Upper lobe of right lung (tissue), 1 donor: ENCODE measurements around the gene RSBN1. TPM values are rescaled to one million over a fixed set of nuclear protein-coding genes. Genes with fewer than 3 reads are reported as not detected.
"Not testable (repeated sequence)": the region's sequence is repeated elsewhere in the genome, so short reads cannot be mapped to it uniquely, and the experiment has no call there.

Experiments used
- ATAC-seq: fragments of 200-7000 bp; cut with Tn5 transposase; one replicate; pipeline ENCODE4 v1.9.1; 2020; ENCODE audit warnings: mild to moderate bottlenecking, moderate library complexity
- DNase-seq: peaks from one replicate; pipeline ENCODE4 v3.0.0-alpha.2; 2020
- H3K27ac ChIP-seq: fragments of 200-600 bp; one replicate; pipeline ENCODE4 v1.8.0; 2022
- H3K27me3 ChIP-seq: fragments of 200-600 bp; one replicate; pipeline ENCODE4 v1.8.0; 2022; ENCODE audit warnings: mild to moderate bottlenecking
- H3K36me3 ChIP-seq: fragments of 200-600 bp; one replicate; pipeline ENCODE4 v1.8.0; 2022
- H3K4me1 ChIP-seq: fragments of 200-600 bp; one replicate; pipeline ENCODE4 v1.8.0; 2022
- H3K4me3 ChIP-seq: fragments of 200-600 bp; one replicate; pipeline ENCODE4 v1.8.0; 2022; ENCODE audit warnings: mild to moderate bottlenecking
- H3K9me3 ChIP-seq: fragments of 200-600 bp; one replicate; pipeline ENCODE4 v1.8.0; 2022
- intact Hi-C: fragments of 100-400 bp; cut with DNase I; formaldehyde crosslinking; loops from one replicate; pipeline ENCODE4 v1.11.0; 2022
- total RNA-seq: library from RNA; stranded (reverse); fragmentation: NEBNext Ultra II Directional; extraction: Animal tissue kit (Norgen Biotek cat#: 25700); gene quantifications from one replicate; pipeline ENCODE4 v1.2.1, GENCODE V29; 2021
- TF ChIP-seq, protein P1 (sequence below): fragments of 200-600 bp; IDR thresholded peaks from one replicate; pipeline ENCODE4 v1.8.0; 2022; ENCODE audit warnings: antibody characterized with exemption
- donor health status: DM: no; HTN: yes; CAD: no; lungs with severe emphysema.

RSBN1 gene
- total RNA-seq, 1 donor from 2014 or later, result 23.2 TPM

DNA sequence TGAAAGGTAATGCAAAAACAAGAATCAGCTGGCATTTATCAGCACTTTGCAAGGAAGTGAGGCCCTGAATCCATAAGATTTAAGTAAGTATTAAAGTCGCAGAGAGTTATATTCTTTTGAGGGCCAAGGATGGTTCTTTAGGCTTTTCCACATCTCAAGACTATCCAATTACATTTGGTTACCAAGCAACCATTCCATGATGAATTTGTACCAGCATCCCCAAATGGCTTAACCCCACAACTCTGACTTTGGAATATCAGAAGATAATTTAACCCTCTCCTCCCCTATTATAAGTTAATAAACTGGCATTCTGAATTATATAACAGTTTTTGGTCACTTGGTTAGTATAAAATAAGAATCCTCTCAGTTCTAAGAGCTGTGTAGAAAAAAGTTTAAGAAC is 55.8 kb downstream of the RSBN1 start:
- Histone ChIP-seq H3K27ac (no peak overlapping the region), H3K36me3 (peaks cover 10% of the 10 kb centered on the region), H3K4me1 (no peaks in the 10 kb centered on the region), H3K27me3 (no peaks in the 10 kb centered on the region), H3K4me3 (no peak overlapping the region), H3K9me3 (no peaks in the 10 kb centered on the region)
- TF ChIP-seq, protein P1, sequence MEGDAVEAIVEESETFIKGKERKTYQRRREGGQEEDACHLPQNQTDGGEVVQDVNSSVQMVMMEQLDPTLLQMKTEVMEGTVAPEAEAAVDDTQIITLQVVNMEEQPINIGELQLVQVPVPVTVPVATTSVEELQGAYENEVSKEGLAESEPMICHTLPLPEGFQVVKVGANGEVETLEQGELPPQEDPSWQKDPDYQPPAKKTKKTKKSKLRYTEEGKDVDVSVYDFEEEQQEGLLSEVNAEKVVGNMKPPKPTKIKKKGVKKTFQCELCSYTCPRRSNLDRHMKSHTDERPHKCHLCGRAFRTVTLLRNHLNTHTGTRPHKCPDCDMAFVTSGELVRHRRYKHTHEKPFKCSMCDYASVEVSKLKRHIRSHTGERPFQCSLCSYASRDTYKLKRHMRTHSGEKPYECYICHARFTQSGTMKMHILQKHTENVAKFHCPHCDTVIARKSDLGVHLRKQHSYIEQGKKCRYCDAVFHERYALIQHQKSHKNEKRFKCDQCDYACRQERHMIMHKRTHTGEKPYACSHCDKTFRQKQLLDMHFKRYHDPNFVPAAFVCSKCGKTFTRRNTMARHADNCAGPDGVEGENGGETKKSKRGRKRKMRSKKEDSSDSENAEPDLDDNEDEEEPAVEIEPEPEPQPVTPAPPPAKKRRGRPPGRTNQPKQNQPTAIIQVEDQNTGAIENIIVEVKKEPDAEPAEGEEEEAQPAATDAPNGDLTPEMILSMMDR, result no peak
- intact Hi-C loops, result no loop called here
- DNase-seq (no peak), ATAC-seq (no peak)

DNA sequence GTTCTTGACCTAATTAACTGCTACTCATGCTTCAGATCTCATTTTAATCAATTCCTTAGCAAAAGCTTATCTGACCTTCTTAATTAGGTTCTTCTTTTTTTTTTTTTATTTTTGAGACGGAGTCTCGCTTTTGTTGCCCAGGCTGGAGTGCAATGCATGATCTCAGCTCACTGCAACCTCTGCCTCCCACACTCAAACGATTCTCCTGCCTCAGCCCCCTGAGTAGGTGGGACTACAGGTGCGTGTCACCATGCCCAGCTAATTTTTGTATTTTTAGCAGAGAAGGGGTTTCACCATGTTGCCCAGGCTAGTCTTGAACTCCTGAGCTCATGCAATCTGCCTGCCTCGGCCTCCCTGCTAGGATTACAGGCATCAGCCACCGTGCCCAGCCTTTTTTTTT is 58.9 kb downstream of the RSBN1 start:
- intact Hi-C loops, H3K27ac ChIP-seq, H3K4me3 ChIP-seq, H3K27me3 ChIP-seq, H3K9me3 ChIP-seq, ATAC-seq, DNase-seq, H3K4me1 ChIP-seq: not testable (repeated sequence)
- peaks cover 16% of the 10 kb centered on the region for H3K36me3 ChIP-seq

DNA sequence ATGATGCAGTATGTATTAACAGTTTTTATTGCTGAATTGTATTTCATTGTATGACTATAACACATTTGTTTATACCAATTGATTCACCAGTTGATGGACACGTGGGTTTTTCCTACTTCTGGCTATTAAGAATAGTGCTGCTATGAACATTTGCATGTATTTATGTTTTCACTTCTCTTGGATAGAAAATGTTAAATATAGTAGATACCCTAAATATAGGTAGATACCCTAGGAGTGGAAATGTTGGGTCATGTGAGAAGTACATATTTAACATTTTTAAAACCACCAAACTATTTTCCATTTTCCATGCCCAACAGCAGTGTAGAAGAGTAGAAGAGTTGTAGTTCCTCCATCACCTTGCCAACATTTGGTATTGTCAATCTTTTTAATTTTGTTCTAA is 60.8 kb downstream of the RSBN1 start:
- Histone ChIP-seq H3K27ac (no peak overlapping the region), H3K27me3 (no peaks in the 10 kb centered on the region), H3K36me3 (peaks cover 20% of the 10 kb centered on the region), H3K4me1 (no peaks in the 10 kb centered on the region), H3K4me3 (no peak overlapping the region), H3K9me3 (no peaks in the 10 kb centered on the region)
- TF ChIP-seq, protein P1, result no peak
- no peak for ATAC-seq
- intact Hi-C loops, result no loop called here
- no peak for DNase-seq

DNA sequence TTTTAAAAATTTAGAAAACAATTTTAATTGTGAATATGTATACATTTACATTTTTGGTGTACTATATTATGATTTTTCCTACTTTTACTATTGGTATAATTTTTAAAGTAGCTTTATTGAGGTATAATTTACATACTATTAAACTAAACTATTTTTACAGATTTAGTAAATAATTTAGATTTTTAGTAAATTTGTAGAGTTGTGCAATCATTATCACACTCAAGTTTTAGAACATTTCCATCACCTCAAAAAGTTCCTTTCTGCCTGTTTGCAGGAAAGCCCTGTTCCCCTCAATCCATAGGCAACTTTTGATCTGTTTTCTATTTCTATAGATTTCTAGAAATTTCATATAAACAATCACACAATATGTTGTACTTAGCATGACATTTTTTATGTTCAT is 61.2 kb downstream of the RSBN1 start:
- Histone ChIP-seq H3K36me3 (peaks cover 24% of the 10 kb centered on the region), H3K27ac (no peak overlapping the region), H3K4me3 (no peak overlapping the region), H3K27me3 (no peaks in the 10 kb centered on the region), H3K9me3 (no peaks in the 10 kb centered on the region), H3K4me1 (no peaks in the 10 kb centered on the region)
- intact Hi-C loops, result no loop called here
- DNase-seq, result no peak
- no peak for ATAC-seq
- TF ChIP-seq, protein P1, result no peak

DNA sequence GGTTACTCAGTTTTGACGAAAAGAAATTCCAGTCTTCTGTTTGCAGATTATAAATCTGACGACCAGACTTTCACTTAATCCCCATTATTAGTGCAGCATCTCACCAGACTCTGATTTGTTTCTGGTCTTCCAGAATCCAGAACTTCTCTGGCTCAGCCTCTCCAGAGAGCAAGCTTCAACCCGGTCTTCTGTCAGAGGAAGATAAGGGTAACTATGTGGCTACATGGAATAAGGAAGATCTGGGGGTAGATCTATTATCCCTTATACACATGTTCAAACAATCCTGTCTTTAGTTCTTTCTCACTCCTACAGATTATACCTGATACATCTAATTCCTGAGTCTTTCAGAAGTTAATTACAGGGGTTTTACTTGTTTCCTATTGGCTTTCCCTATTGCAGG is 62.9 kb downstream of the RSBN1 start:
- TF ChIP-seq, protein P1, result no peak
- Histone ChIP-seq H3K4me3 (no peak overlapping the region), H3K4me1 (no peaks in the 10 kb centered on the region), H3K27me3 (no peaks in the 10 kb centered on the region), H3K36me3 (peaks cover 26% of the 10 kb centered on the region), H3K9me3 (no peaks in the 10 kb centered on the region), H3K27ac (no peak overlapping the region)
- DNase-seq (no peak), ATAC-seq (no peak)
- intact Hi-C loops, result no loop called here

DNA sequence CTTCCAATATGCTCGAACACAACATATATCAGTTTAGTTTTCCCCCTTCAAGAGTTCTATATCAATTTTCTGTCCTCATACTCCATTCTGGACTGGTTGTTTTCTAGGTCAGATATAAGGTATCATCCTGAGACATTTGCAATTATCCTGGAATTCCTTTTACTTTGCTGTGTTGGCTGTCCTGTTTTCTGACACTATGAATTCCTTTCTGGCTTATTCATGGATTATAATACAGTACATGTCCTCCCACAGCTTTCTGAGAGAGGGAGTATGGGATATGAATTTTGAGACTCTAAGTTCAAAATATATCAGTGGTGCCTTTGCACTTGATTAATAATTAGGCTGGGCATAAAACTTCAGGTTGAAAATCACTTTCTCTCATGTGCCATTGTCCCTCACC is 64.9 kb downstream of the RSBN1 start:
- Histone ChIP-seq H3K4me1 (no peaks in the 10 kb centered on the region), H3K4me3 (no peak overlapping the region), H3K27me3 (no peaks in the 10 kb centered on the region), H3K27ac (no peak overlapping the region), H3K36me3 (peaks cover 16% of the 10 kb centered on the region), H3K9me3 (no peaks in the 10 kb centered on the region)
- ATAC-seq (no peak), DNase-seq (no peak)
- intact Hi-C loops, result no loop called here
- TF ChIP-seq, protein P1, result no peak
